Measurements from ENCODE around the gene MISP3.
"Not testable (repeated sequence)": the region's sequence is repeated elsewhere in the genome, so short reads cannot be mapped to it uniquely, and the experiment has no call there.

Gene MISP3

DNA sequence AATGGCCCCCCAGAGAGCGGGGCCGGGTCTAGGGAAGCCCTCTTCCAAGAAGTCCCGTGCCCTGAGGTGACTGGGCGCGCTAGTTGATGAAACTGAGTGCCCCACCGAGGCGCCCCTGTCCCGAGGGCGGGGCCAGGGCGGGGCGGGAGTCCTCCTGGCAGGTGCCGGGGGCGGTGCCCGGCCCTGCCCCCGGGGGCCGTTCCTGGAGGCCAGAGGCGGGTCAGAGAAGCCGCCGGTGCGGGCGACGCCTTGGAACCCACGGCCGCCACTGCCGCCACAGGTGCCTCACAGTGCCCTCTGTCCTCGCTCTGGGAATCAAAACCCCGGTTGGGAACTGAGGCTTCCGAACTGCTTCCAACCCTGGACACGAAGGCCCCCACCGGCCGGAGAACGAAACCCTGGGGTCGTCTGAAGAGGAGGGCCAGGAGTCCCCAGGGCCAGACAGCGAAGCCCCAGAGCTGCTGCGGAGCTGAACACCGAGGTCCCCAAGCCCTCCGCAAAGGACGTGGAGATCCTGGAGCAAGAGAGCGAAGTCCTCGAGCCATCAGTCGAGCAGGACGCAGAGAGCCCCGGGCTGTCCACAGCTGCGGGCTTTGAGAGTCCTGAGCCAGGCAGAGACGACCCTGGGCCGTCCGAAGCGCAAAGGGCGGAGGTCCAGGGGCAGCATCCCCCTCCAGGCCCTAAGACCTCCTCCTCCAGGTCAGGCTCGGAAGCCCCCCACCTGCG is at the start of gene MISP3:
Gene MISP3, plus strand, starts transcription at position 252 of the 726 bp plus-strand sequence. CDS start 524 bp downstream, outside the sequence.
- H3K9me3 Mint-ChIP-seq = no peaks in the 10 kb centered on the region
- H3K4me3 Mint-ChIP-seq = peak within 1 kb of the TSS; percentile 93
- no peaks in the 10 kb centered on the region for H3K36me3 Mint-ChIP-seq (ENCODE audit: low read depth)
- no peak within 1 kb of the TSS for H3K27ac Mint-ChIP-seq
- H3K27me3 Mint-ChIP-seq = no peaks in the 10 kb centered on the region
- H3K4me1 Mint-ChIP-seq (ENCODE audit: low read depth) = peaks cover 20% of the 10 kb centered on the region

DNA sequence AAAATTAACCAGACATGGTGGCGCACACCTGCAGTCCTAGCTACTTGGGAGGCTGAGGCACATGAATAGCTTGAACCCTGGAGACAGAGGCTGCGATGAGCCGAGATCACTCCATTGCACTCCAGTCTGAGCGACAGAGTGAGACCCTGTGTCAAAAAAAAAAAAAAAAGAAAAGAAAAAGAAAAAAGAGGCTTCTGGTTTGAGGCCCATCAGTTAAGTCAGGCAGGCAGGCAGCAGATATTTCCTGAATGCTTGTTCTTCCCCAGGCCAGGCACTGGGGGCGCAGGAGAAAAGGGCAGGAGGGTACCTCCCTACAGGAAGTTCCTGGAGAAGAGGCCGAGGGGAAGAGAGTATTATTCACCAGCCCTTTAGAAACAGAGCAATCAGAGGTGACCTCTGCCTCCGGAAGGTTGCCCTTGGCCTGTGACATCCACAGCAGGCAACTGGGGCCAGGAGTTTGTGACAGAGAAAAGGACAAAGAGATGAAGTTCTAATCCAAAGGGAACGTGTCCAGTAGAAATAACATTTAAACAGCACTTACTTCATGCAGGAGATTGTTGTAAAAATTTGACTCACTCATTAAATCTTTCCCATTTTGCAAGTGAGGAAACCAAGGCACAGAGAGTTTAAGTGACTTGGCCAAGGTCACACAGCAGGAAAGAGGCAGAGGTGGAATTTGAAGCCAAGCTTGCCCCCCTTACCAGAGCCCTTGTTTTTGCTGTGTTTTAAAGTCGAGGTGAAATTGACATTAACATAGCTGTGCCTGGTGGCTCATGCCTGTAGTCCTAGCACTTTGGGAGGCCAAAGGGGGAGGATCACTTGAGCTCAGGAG is 49.0 kb upstream of the MISP3 start:
- Mint-ChIP-seq H3K36me3 (ENCODE audit: low read depth) (no peaks in the 10 kb centered on the region), H3K9me3 (no peaks in the 10 kb centered on the region), H3K27me3 (no peaks in the 10 kb centered on the region), H3K4me3 (no peak overlapping the region), H3K27ac (peak overlapping the region; percentile 34), H3K4me1 (ENCODE audit: low read depth) (peaks cover 13% of the 10 kb centered on the region)

DNA sequence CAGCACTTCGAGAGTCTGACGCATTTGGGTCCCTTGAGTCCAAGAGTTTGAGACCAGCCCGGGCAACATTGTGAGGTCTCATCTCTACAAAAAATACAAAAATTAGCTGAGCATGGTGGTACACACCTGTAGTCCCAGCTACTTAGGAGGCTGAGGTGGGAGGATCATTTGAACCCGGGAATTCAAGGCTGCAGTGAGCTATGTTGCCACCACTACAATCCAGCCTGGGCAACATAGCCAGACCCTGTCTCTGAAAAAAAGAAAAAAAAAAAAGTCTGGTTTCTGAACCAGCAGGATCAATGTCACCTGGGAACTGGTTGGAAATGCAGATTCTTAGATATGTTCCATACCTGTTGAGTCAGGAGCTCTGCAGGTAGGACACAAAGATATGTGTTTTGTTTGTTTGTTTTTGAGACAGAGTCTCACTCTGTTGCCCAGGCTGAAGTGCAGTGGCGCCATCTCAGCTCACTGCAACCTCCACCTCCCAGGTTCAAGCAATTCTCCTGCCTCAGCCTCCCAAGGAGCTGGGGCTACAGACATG is 45.9 kb upstream of the MISP3 start:
- not testable (repeated sequence) for H3K27ac Mint-ChIP-seq; H3K27me3 Mint-ChIP-seq; H3K4me3 Mint-ChIP-seq; H3K36me3 Mint-ChIP-seq (ENCODE audit: low read depth); H3K9me3 Mint-ChIP-seq
- peaks cover 16% of the 10 kb centered on the region for H3K4me1 Mint-ChIP-seq (ENCODE audit: low read depth)

DNA sequence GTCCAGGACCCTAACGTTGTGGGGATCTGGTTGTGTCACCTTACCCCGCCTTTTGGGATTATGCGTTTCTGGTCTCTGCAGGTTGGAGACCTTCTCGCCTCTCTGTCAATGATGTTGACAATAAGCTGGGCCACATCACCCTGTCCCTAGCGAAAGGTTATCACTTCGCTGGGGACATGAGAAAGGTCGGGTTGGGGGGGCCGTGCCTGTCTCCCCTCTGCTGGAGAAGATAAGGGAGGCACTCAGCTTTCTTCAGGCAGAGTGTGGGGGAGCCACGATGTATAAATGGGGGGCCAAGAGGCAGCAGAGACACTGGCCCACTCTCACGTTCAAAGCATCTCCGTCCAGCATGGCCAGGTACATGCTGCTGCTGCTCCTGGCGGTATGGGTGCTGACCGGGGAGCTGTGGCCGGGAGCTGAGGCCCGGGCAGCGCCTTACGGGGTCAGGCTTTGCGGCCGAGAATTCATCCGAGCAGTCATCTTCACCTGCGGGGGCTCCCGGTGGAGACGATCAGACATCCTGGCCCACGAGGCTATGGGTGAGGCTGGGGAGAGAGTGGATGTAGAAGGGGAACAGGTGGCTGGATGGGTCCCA is 44.6 kb upstream of the MISP3 start, which contains the start of gene RLN3:
Gene RLN3, plus strand, starts transcription at position 293 of the 595 bp plus-strand sequence. Its CDS starts 57 bp downstream, at position 350.
- Mint-ChIP-seq H3K4me3 (no peak within 1 kb of the TSS), H3K9me3 (no peaks in the 10 kb centered on the region), H3K27ac (no peak within 1 kb of the TSS), H3K36me3 (ENCODE audit: low read depth) (peaks cover 3% of the 10 kb centered on the region), H3K4me1 (ENCODE audit: low read depth) (peaks cover 20% of the 10 kb centered on the region), H3K27me3 (no peaks in the 10 kb centered on the region)

DNA sequence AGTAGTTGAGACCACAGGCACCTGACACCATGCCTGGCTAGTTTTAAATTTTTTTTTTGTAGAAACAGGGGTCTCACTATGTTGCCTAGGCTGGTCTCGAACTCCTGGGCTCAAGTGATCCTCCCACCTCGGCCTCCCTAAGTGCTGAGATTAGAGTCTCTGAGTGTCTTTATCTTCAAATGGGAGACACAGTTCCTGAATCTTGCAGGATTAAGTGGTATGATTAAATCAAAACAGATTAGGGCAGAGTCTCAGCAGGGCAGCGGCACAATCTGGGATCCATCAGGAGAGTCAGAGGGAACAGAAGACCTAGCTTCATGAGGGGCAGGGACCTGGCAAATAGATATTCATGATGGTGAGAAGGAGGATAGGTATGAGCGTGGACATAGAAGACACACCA is 43.7 kb upstream of the MISP3 start:
- no peaks in the 10 kb centered on the region for H3K27me3 Mint-ChIP-seq
- no peaks in the 10 kb centered on the region for H3K9me3 Mint-ChIP-seq
- no peak overlapping the region for H3K27ac Mint-ChIP-seq
- no peak overlapping the region for H3K4me3 Mint-ChIP-seq
- peaks cover 17% of the 10 kb centered on the region for H3K4me1 Mint-ChIP-seq (ENCODE audit: low read depth)
- peaks cover 5% of the 10 kb centered on the region for H3K36me3 Mint-ChIP-seq (ENCODE audit: low read depth)

DNA sequence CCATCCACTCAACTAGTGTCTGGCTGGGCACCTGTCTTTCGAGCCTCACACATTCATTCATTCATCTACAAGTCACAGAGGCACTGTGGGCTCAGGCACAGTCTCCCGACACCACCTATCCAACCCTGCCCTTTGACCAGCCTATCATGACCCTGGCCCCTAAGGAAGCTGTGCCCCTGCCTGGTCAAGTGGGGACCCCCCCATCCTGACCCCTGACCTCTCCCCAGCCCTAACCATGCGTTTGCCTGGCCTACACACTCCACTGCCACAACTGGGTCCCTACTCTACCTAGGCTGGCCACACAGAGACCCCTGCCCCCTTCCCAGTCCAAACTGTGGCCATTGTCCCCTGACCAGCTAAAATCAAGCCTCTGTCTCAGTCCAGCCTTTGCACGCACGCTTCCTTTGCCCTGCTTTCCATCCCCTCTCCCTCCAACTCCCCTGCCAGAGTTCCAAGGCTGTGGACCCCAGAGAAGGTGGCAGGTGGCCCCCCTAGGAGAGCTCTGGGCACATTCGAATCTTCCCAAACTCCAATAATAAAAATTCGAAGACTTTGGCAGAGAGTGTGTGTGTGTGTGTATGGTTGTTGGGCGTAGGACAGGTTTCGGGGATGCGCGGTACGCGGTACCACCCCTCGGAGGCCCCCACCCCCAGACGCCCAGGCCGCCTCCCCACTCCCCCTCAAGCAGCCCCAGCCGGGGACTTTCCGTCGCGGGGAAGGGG is 41.4 kb upstream of the MISP3 start:
- Mint-ChIP-seq H3K4me1 (ENCODE audit: low read depth) (peaks cover 21% of the 10 kb centered on the region), H3K36me3 (ENCODE audit: low read depth) (peaks cover 12% of the 10 kb centered on the region), H3K4me3 (peak overlapping the region; percentile 88), H3K27me3 (no peaks in the 10 kb centered on the region), H3K27ac (peak overlapping the region; percentile 90), H3K9me3 (no peaks in the 10 kb centered on the region)

DNA sequence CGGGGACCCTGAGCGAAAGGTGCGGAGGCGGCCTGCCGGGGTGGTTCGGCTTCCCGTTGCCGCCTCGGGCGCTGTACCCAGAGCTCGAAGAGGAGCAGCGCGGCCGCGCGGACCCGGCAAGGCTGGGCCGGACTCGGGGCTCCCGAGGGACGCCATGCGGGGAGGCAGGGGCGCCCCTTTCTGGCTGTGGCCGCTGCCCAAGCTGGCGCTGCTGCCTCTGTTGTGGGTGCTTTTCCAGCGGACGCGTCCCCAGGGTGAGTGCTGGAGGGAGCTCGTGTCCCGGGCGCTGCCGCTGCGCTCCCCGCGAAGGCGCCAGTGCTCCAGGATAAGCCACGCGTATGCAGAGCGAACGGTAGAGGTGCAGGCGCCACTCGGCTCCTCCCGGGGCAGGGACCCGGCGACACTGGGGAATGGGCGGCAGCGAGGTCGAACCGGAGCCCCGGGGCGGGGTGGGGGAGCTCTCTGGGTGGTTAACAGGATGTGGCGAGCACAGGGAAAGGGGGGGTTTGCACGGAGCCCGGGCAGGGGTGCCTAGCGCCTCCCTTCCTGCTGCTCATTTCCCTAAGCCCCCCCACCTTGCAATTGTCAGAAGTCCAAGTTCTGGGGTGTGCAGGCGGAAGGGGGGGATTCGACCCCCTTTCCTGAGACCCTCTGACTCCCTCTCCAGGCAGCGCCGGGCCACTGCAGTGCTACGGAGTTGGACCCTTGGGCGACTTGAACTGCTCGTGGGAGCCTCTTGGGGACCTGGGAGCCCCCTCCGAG is 40.7 kb upstream of the MISP3 start, which contains the start of gene IL27RA:
Gene IL27RA, plus strand, starts transcription at position 44 of the 762 bp plus-strand sequence. Its CDS starts 111 bp downstream, at position 155.
- Mint-ChIP-seq H3K27me3 (no peaks in the 10 kb centered on the region), H3K36me3 (ENCODE audit: low read depth) (peaks cover 16% of the 10 kb centered on the region)

DNA sequence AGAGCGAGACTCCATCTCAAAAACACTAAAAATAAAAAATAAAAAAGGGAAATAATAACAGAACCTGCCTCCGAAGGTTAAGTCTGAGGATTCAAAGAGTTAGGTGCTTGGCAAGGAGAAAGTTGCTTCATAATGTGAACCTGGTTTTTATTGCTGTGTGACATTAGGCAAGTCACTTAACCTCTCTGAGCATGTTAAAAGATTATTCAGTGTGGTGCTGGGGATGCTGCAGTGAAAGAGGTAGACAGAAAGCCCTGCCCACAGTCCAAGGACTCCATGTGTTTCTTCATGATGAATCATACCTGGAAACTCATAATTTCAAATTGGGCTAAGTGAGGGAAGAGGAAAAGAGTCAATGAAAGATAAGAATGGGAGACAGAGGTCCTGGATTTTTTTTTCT is 38.6 kb upstream of the MISP3 start:
- H3K36me3 Mint-ChIP-seq (ENCODE audit: low read depth) = peaks cover 25% of the 10 kb centered on the region
- H3K4me3 Mint-ChIP-seq = peak overlapping the region; percentile 27
- no peaks in the 10 kb centered on the region for H3K27me3 Mint-ChIP-seq
- H3K9me3 Mint-ChIP-seq = no peaks in the 10 kb centered on the region
- H3K4me1 Mint-ChIP-seq (ENCODE audit: low read depth) = peaks cover 22% of the 10 kb centered on the region
- peak overlapping the region; percentile 31 for H3K27ac Mint-ChIP-seq

More for the DNA sequence above, 40.7 kb upstream of the MISP3 start, which contains the start of gene IL27RA:
- Mint-ChIP-seq H3K9me3 (no peaks in the 10 kb centered on the region), H3K4me3 (peak within 1 kb of the TSS; percentile 88), H3K4me1 (ENCODE audit: low read depth) (peaks cover 22% of the 10 kb centered on the region), H3K27ac (peak within 1 kb of the TSS; percentile 90)

DNA sequence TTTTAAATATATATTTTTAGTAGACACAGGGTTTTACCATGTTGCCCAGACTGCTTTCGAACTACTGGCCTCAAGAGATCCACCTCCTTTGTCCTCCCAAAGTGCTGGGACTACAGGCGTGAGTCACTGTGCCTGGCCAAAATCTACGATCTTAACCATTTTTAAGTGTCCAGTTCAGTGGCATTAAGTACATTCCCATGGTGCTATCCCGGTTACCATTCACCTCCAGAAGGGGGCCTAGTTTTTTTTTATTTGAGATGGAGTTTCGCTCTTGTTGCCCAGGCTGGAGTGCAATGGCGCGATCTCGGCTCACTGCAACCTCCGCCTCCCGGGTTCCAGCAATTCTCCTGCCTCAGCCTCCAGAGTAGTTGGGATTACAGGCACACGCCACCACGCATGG is 37.4 kb upstream of the MISP3 start:
- not testable (repeated sequence) for H3K27me3 Mint-ChIP-seq, H3K27ac Mint-ChIP-seq, H3K9me3 Mint-ChIP-seq, H3K4me3 Mint-ChIP-seq
- Mint-ChIP-seq H3K4me1 (ENCODE audit: low read depth) (peaks cover 22% of the 10 kb centered on the region), H3K36me3 (ENCODE audit: low read depth) (peaks cover 28% of the 10 kb centered on the region)

DNA sequence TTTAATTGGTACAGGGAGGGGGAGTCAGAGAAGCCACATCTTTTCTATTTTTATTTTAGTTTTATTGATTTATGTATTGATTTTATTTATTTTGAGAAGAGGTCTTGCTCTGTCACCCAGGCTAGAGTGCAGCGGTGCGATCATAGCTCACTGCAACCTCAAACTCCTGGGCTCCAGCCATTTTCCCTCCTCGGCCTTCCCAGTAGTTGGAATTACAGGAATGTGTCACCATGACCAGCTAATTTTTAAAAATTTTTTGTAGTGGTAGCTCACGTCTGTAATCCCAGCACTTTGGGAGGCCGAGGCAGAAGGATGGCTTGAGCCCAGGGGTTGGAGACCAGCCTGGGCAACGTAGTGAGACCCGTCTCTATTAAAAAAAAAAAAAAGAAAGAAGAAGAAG is 36.9 kb upstream of the MISP3 start:
- no peak overlapping the region for H3K27ac Mint-ChIP-seq

DNA sequence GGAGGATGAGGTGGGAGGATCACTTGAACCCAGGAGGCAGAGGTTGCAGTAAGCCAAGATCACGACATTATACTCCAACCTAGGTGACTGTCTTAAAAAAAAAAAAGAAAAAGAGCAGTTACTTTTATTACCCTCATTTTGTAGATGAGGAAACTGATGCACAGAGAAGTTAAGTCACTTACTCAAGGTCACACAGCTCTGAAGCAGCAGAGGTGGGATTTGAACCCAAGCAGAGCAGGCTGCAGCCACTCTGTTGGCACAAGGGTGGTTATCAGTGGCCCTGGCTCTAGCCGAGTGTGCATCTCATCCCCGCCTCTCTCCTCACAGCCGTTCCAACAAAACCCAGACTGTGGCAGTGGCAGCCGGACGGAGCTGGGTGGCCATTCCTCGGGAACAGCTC is 33.4 kb upstream of the MISP3 start:
- Mint-ChIP-seq H3K27ac (no peak overlapping the region), H3K27me3 (no peaks in the 10 kb centered on the region), H3K36me3 (ENCODE audit: low read depth) (peaks cover 33% of the 10 kb centered on the region), H3K4me1 (ENCODE audit: low read depth) (peaks cover 14% of the 10 kb centered on the region), H3K9me3 (no peaks in the 10 kb centered on the region), H3K4me3 (no peak overlapping the region)

More for the DNA sequence above, 36.9 kb upstream of the MISP3 start:
- no peak overlapping the region for H3K4me3 Mint-ChIP-seq
- H3K27me3 Mint-ChIP-seq = no peaks in the 10 kb centered on the region
- no peaks in the 10 kb centered on the region for H3K9me3 Mint-ChIP-seq
- H3K4me1 Mint-ChIP-seq (ENCODE audit: low read depth) = peaks cover 22% of the 10 kb centered on the region
- H3K36me3 Mint-ChIP-seq (ENCODE audit: low read depth) = peaks cover 28% of the 10 kb centered on the region

DNA sequence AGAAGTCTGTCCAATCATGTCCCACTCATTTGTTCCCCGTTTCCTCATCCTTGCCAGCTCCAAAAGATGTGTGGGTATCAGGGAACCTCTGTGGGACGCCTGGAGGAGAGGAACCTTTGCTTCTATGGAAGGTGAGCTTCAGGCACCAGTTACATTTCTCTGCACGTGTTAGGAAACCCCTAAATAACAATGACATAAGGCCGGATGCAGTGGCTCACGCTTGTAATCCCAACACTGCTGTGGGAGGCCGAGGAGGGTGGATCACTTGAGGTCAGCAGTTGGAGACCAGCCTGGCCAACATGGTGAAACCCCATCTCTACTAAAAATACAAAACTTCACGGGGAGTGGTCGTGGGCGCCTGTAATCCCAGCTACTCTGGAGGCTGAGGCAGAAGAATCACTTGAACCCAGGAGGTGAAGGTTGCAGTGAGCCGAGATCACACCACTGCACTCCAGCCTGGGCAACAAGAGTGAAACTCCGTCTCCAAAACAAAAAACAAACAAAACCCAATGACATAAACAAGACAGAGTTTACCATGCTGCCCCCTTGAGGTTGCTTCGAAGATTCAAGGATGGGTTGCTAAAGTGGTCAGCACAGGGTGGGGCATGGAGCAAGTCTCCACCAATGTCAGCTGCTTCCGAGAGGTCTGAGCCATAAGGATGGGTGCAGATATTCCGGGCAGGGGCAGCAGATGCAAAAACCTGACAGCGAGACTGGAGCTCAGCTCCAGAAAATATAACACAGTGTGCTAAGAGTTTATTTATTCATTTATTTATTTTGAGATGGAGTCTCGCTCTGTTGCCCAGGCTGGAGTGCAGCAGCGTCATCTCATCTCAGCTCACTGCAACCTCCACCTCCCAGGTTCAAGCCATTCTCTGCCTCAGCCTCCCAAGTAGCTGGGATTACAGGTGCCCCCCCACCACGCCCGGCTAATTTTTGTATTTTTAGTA is 29.7 kb upstream of the MISP3 start:
- H3K36me3 Mint-ChIP-seq (ENCODE audit: low read depth) = peaks cover 41% of the 10 kb centered on the region
- H3K9me3 Mint-ChIP-seq, H3K4me3 Mint-ChIP-seq, H3K27me3 Mint-ChIP-seq: not testable (repeated sequence)
- peak overlapping the region; percentile 58 for H3K27ac Mint-ChIP-seq
- peaks cover 10% of the 10 kb centered on the region for H3K4me1 Mint-ChIP-seq (ENCODE audit: low read depth)

DNA sequence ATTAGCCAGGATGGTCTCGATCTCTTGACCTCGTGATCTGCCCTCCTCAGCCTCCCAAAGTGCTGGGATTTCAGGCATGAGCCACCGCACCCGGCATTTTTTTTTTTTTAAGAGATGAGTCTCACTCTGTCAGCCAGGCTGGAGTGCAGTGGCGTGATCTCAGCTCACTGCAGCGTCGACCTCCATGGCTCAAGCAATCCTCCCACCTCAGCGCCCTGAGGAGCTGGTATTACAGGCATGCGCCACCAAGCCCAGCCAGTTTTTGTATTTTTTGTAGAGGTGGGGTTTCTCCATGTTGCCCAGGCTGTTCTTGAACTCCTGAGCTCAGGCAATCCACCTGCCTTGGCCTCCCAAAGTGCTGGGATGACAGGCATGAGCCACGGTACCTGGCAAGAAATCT is 24.7 kb upstream of the MISP3 start:
- not testable (repeated sequence) for H3K4me1 Mint-ChIP-seq (ENCODE audit: low read depth); H3K4me3 Mint-ChIP-seq; H3K27me3 Mint-ChIP-seq; H3K27ac Mint-ChIP-seq; H3K9me3 Mint-ChIP-seq
- peaks cover 65% of the 10 kb centered on the region for H3K36me3 Mint-ChIP-seq (ENCODE audit: low read depth)

Data from stimulated activated naive CD8-positive, alpha-beta T cell treated with anti-CD3 and anti-CD28 coated beads, Interleukin-15, Interleukin-2, amounts not matched to agents 100 ng/mL and 50 ng/mL, for 24 hours (primary cell).